ENCODE measurements around the gene BBS10.
"Not testable (repeated sequence)": the region's sequence is repeated elsewhere in the genome, so short reads cannot be mapped to it uniquely, and the experiment has no call there.

The BBS10 gene

GRCh38 chr12:76329159-76329558, 19.1 kb downstream of the BBS10 start:
- DNase-seq = no peak

- DNase-seq = not testable (repeated sequence)
Observed at GRCh38 chr12:76319595-76320319, 28.5 kb downstream of the BBS10 start.

- no peak for DNase-seq
Observed at GRCh38 chr12:76318773-76319594, 29.2 kb downstream of the BBS10 start.

- DNase-seq = no peak
Observed at GRCh38 chr12:76317976-76318375, 30.2 kb downstream of the BBS10 start.

GRCh38 chr12:76316468-76316867, 31.7 kb downstream of the BBS10 start:
- DNase-seq = no peak

- no peak for DNase-seq
Observed at GRCh38 chr12:76313299-76313698, 34.9 kb downstream of the BBS10 start.

- no peak for DNase-seq
Observed at GRCh38 chr12:76312315-76312714, 35.9 kb downstream of the BBS10 start.

GRCh38 chr12:76311796-76312195, 36.4 kb downstream of the BBS10 start:
- no peak for DNase-seq

- DNase-seq = no peak
Observed at GRCh38 chr12:76310110-76310509, 38.1 kb downstream of the BBS10 start.

GRCh38 chr12:76308866-76309265, 39.3 kb downstream of the BBS10 start:
- DNase-seq = no peak

- no peak for DNase-seq
Observed at GRCh38 chr12:76307083-76307482, 41.1 kb downstream of the BBS10 start.

GRCh38 chr12:76303989-76304460, 44.2 kb downstream of the BBS10 start:
- peak; percentile 39 for DNase-seq

GRCh38 chr12:76303365-76303764, 44.9 kb downstream of the BBS10 start:
- no peak for DNase-seq

GRCh38 chr12:76300297-76300665, 47.9 kb downstream of the BBS10 start:
- no peak for DNase-seq

- no peak for DNase-seq
Observed at GRCh38 chr12:76299536-76300296, 48.5 kb downstream of the BBS10 start.
